Nucleus accumbens (tissue), 56 donors: Measurements from ENCODE around the gene CEP19.

Experiments
- DNase-seq, 56 donors: peaks; one replicate each; lab custom pipeline; 2025; lab: John Stamatoyannopoulos, UW

The CEP19 gene

DNA sequence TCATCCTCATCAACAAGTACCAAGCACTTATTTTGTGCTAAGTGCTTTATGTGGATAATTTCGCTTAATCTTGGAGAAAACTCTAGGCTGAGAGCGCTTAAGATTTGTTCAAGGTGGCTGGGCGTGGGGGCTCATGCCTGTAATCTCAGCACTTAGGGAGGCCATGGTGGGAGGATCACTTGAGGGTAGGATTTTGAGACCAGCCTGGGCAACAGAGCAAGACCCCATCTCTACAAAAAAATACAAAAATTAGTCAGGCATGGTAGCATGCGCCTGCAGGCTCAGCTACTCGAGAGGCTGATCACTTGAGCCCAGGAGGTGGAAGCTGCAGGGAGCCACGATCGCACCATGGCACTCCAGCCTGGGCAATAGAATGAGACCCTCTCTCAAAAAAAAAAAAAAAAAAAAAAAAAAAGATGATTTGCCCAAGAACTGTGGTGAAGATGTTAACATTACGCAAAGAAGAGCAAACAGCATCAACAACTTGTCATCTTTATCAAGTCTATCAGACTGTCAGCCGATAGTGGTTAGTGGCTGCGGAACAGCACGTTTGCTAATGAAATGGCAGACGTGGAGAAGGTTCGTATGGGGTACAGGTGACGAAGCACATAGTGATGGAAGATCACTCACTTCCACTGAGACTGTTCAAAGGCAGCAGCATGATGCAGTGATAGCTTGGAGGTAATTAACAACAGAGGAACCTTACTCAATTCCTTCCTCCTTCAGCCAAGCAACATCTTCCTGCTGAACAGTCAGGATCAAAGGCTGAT lies 44.8 kb downstream of the CEP19 start:
- DNase-seq, result no peak

DNA sequence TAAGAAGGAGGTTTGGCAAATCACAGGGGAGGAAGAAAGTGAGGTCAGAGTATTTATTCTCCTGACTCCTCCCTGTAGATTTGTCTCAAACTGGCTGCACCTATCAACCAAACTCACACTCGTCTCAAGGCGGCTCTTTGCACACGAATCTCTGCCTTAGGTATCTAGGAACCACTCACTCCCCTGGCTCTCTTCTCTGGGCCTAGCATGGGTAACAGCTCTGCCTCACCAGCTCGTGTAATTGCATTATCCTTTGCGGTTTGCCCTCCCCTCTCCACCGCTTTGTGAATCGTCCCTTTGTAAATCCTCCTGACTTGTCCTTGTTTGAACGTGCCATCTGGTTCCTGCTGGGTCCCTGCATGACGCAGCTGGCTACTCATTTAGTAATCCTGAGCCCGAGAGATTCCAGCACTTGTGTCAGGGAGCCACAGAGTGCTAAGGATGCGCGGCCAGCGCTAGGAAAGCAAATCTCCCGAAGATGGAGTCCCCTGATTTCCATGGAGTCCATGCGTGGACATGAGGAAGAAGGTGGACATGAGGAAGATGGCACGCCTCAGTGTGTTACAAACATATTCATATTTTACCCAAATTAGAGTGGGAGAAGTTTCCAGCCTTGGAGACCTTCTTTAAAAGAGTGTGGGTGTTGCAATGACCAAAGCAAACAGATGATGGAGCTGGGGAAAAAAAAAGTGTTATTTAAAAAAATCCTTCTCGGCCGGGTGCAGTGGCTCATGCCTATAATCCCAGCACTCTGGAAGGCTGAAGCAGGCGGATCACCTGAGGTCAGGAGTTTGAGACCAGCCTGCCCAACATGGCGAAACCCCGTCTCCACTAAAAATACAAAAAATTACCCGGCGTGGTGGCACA lies 45.8 kb downstream of the CEP19 start:
- peak in 14 of 56 donors; percentile 6 to 64 (median 16) for DNase-seq

DNA sequence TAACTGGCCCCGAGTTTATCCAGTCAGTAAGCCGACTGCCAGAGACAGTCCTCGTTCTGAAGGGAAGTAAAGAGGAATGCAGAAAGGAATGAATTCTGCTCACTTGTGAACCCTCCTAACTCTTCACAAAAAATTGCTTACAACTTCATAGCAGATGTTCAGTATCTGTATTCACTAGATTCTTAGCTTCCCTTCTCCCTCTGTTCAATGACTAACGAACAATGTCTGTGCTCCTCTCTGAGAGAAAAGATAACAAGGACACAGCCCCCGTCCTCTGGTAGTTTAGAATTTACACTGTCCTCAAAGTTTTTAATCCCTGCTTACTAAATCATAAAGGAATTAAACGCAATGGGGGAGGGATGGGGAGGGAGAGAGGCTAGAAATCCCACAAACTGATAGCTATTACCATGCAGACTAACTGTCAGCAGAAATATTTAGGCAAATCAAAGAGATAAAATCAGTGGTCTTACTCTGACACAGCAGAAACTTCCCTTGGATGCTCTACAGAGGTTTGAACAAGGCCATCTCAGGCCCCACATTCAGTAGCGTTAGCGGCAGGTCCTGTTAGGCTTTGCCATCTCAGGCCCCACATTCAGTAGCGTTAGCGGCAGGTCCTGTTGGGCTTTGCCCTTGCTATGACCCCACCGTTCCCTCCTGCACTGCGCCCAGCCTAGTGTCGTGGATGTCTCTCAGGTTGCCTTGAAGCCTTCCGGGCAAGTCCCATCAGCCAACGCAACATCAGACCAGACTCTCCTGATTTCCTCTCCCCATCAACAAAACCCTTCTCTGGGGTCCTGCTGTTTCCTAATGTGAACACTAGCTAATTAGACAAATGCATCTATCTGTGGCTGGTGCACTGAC lies 49.1 kb downstream of the CEP19 start:
- DNase-seq, result no peak

DNA sequence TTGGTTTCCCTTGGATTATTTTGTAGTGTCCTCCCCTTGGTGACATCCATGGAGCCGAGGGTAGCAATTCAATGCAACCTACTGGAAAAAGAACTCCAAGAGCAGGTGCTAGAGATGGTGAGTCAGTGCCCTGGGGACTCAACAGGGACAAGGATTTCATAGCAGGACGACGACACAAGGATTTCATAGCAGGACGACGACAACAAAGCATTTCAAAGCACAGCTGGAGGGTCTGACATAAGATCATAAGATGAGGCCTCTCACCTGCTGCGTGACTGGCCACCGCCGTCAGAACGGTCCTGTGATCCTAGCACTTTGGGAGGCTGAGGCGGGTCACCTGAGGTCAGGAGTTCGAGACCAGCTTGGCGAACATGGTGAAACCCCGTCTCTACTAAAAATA lies 50.0 kb downstream of the CEP19 start:
- no peak for DNase-seq

DNA sequence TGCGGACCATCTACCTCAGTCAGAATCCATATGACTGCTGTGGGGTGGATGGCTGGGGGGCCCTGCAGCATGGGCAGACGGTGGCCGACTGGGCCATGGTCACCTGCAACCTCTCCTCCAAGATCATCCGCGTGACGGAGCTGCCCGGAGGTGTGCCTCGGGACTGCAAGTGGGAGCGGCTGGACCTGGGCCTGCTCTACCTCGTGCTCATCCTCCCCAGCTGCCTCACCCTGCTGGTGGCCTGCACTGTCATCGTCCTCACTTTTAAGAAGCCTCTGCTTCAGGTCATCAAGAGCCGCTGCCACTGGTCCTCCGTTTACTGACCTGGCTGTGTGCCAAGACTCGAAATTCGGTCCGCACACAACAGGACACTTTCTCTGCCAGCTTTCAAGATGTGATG lies 50.6 kb downstream of the CEP19 start:
- DNase-seq, result no peak

DNA sequence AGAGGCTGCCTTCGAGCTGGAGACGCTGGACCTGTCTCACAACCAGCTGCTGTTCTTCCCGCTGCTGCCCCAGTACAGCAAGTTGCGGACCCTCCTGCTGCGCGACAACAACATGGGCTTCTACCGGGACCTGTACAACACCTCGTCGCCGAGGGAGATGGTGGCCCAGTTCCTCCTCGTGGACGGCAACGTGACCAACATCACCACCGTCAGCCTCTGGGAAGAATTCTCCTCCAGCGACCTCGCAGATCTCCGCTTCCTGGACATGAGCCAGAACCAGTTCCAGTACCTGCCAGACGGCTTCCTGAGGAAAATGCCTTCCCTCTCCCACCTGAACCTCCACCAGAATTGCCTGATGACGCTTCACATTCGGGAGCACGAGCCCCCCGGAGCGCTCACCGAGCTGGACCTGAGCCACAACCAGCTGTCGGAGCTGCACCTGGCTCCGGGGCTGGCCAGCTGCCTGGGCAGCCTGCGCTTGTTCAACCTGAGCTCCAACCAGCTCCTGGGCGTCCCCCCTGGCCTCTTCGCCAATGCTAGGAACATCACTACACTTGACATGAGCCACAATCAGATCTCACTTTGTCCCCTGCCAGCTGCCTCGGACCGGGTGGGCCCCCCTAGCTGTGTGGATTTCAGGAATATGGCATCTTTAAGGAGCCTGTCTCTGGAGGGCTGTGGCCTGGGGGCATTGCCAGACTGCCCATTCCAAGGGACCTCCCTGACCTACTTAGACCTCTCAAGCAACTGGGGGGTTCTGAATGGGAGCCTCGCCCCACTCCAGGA lies 51.5 kb downstream of the CEP19 start:
- no peak for DNase-seq

DNA sequence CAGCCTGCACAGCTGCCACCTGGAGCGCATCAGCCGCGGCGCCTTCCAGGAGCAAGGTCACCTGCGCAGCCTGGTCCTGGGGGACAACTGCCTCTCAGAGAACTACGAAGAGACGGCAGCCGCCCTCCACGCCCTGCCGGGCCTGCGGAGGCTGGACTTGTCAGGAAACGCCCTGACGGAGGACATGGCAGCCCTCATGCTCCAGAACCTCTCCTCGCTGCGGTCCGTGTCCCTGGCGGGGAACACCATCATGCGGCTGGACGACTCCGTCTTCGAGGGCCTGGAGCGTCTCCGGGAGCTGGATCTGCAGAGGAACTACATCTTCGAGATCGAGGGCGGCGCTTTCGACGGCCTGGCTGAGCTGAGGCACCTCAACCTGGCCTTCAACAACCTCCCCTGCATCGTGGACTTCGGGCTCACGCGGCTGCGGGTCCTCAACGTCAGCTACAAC lies 52.1 kb downstream of the CEP19 start:
- no peak for DNase-seq
